ENCODE data around the gene SRSF3. TPM values are rescaled to one million over a fixed set of nuclear protein-coding genes. Genes with fewer than 3 reads are reported as not detected.

The SRSF3 gene
- total RNA-seq, 2 donors from 2014 or later: 493 to 536 TPM

GRCh38 chr6:36633915-36634314 lies 39.8 kb downstream of the SRSF3 start:
- Histone ChIP-seq H3K27me3 (ENCODE audit: control insufficient read depth, insufficient read depth, low read length, poor library complexity, severe bottlenecking) (no peaks in the 10 kb centered on the region), H3K9ac (ENCODE audit: extremely low read depth, low read length, poor library complexity, severe bottlenecking) (no peak overlapping the region), H3K4me3 (ENCODE audit: low read length) (no peak overlapping the region), H3K27ac (ENCODE audit: low read depth, low read length) (no peak overlapping the region), H3K4me1 (ENCODE audit: control insufficient read depth, insufficient read depth, low read length) (no peaks in the 10 kb centered on the region), H3K9me3 (ENCODE audit: control insufficient read depth, low read length) (no peaks in the 10 kb centered on the region), H3K36me3 (ENCODE audit: control insufficient read depth, insufficient read depth, low read length) (no peaks in the 10 kb centered on the region)
- DNase-seq: no peak
- Mint-ChIP-seq H3K4me1 (no peaks in the 10 kb centered on the region), H3K27me3 (ENCODE audit: insufficient read depth) (peaks cover 3% of the 10 kb centered on the region), H3K4me3 (no peak overlapping the region), H3K9me3 (no peaks in the 10 kb centered on the region), H3K27ac (no peak overlapping the region), H3K36me3 (ENCODE audit: low read depth) (no peaks in the 10 kb centered on the region)
- TF ChIP-seq, protein P1, sequence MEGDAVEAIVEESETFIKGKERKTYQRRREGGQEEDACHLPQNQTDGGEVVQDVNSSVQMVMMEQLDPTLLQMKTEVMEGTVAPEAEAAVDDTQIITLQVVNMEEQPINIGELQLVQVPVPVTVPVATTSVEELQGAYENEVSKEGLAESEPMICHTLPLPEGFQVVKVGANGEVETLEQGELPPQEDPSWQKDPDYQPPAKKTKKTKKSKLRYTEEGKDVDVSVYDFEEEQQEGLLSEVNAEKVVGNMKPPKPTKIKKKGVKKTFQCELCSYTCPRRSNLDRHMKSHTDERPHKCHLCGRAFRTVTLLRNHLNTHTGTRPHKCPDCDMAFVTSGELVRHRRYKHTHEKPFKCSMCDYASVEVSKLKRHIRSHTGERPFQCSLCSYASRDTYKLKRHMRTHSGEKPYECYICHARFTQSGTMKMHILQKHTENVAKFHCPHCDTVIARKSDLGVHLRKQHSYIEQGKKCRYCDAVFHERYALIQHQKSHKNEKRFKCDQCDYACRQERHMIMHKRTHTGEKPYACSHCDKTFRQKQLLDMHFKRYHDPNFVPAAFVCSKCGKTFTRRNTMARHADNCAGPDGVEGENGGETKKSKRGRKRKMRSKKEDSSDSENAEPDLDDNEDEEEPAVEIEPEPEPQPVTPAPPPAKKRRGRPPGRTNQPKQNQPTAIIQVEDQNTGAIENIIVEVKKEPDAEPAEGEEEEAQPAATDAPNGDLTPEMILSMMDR (conservative IDR thresholded peaks at IDR 0.05): no peak
- 80 to 81% methylated on average over 1 to 9 of the region's 9 CpGs for WGBS, 2 experiments (ENCODE audit: insufficient coverage in 1 of 2, insufficient read length in 1 of 2)

DNA sequence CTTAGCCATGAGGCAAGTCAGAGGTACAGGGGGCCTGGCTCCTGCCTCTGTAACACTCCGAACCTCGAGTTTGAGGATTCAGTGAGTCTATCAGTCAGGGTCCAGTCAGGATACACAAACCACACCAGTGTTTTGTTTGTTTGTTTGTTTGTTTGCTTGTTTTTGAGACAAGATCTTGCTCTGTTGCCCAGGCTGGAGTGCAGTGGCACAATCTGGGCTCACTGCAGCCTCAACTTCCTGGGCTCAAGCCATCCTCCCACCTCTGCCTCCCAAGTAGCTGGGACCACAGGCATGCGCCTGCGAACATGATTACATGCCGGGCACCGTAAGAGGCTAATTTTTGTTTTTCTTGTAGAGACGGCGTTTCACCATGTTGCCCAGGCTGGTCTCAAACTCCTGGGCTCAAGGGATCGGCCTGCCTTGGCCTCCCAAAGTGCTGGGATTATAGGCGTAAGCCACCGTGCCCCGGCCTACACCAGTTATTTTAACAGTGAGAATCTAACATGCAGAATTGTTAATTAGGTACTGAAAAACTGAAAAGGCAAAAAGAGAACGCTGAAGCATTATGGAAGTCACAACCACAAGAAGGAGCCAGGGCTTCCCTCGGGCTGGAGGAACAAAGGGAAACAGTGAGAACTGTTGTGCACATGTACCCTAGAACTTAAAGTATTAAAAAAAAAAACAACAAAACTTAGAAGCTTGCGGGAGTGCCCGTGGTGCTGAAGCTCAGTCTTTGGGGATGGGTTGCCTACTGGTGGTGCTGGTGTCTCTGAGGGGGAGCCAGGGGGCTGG lies 40.4 kb downstream of the SRSF3 start:
- no peak for DNase-seq
- Histone ChIP-seq H3K4me1 (ENCODE audit: control insufficient read depth, insufficient read depth, low read length) (no peaks in the 10 kb centered on the region), H3K9ac (ENCODE audit: extremely low read depth, low read length, poor library complexity, severe bottlenecking) (no peak overlapping the region), H3K9me3 (ENCODE audit: control insufficient read depth, low read length) (no peaks in the 10 kb centered on the region), H3K36me3 (ENCODE audit: control insufficient read depth, insufficient read depth, low read length) (no peaks in the 10 kb centered on the region), H3K27me3 (ENCODE audit: control insufficient read depth, insufficient read depth, low read length, poor library complexity, severe bottlenecking) (no peaks in the 10 kb centered on the region), H3K27ac (ENCODE audit: low read depth, low read length) (no peak overlapping the region), H3K4me3 (ENCODE audit: low read length) (no peak overlapping the region)
- no peak overlapping the region for H3K4me3 Mint-ChIP-seq
- WGBS, 2 experiments (ENCODE audit: insufficient coverage in 1 of 2, insufficient read length in 1 of 2): 91 to 94% methylated on average over 13 to 16 of the region's 16 CpGs
- peaks cover 3% of the 10 kb centered on the region for H3K27me3 Mint-ChIP-seq (ENCODE audit: insufficient read depth)
- no peak overlapping the region for H3K27ac Mint-ChIP-seq
- H3K4me1 Mint-ChIP-seq: no peaks in the 10 kb centered on the region
- TF ChIP-seq, protein P1 (conservative IDR thresholded peaks at IDR 0.05): no peak
- H3K36me3 Mint-ChIP-seq (ENCODE audit: low read depth): no peaks in the 10 kb centered on the region
- H3K9me3 Mint-ChIP-seq: no peaks in the 10 kb centered on the region

- Histone ChIP-seq H3K4me1 (ENCODE audit: control insufficient read depth, insufficient read depth, low read length) (no peaks in the 10 kb centered on the region), H3K27ac (ENCODE audit: low read depth, low read length) (no peak overlapping the region), H3K36me3 (ENCODE audit: control insufficient read depth, insufficient read depth, low read length) (no peaks in the 10 kb centered on the region), H3K4me3 (ENCODE audit: low read length) (no peak overlapping the region), H3K9ac (ENCODE audit: extremely low read depth, low read length, poor library complexity, severe bottlenecking) (no peak overlapping the region), H3K9me3 (ENCODE audit: control insufficient read depth, low read length) (no peaks in the 10 kb centered on the region), H3K27me3 (ENCODE audit: control insufficient read depth, insufficient read depth, low read length, poor library complexity, severe bottlenecking) (no peaks in the 10 kb centered on the region)
- H3K27ac Mint-ChIP-seq: no peak overlapping the region
- H3K4me1 Mint-ChIP-seq: no peaks in the 10 kb centered on the region
- no peak overlapping the region for H3K4me3 Mint-ChIP-seq
- TF ChIP-seq, protein P1 (conservative IDR thresholded peaks at IDR 0.05): no peak
- H3K27me3 Mint-ChIP-seq (ENCODE audit: insufficient read depth): peaks cover 2% of the 10 kb centered on the region
- no peak for DNase-seq
- H3K36me3 Mint-ChIP-seq (ENCODE audit: low read depth): no peaks in the 10 kb centered on the region
- H3K9me3 Mint-ChIP-seq: no peaks in the 10 kb centered on the region
- 81 to 100% methylated on average over 2 to 5 of the region's 5 CpGs for WGBS, 2 experiments (ENCODE audit: insufficient coverage in 1 of 2, insufficient read length in 1 of 2)
Measured at GRCh38 chr6:36636283-36636682, 42.1 kb downstream of the SRSF3 start.
